Stimulated activated CD8-positive, alpha-beta memory T cell treated with anti-CD3 and anti-CD28 coated beads, Interleukin-7, amount 100 ng/mL, for 48 hours (primary cell): Measurements from ENCODE around the gene USP53.
"Not testable (repeated sequence)": the region's sequence is repeated elsewhere in the genome, so short reads cannot be mapped to it uniquely, and the experiment has no call there.

Experiments used
- DNase-seq, 2 donors: peaks; one replicate each; pipeline ENCODE4 v3.0.0-alpha.2; 2020; ENCODE audit warnings: low read depth in 1 of 2; ENCODE audit errors: extremely low read depth in 1 of 2

Gene USP53

DNA sequence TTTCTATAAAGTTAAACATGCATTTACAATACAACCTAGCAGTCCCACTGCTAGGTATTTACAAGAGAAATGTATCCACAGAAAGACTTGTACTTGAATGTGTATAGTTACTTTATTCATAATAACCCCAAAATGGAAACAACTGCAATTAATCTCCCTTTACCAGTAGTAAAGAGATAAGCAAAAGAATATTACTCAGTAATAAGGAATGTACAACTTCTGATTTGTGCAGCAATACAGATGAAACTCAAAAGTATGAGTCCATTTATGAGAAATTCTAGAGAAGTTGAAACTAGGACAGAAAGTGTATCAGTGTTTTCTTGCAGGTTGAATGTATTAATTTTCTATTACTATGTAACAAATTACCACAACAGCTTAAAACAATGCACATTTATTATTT lies 15.2 kb downstream of the USP53 start:
- DNase-seq, result no peak

- DNase-seq, result no peak
Measured at GRCh38 chr4:119228406-119228805, 15.9 kb downstream of the USP53 start.

DNA sequence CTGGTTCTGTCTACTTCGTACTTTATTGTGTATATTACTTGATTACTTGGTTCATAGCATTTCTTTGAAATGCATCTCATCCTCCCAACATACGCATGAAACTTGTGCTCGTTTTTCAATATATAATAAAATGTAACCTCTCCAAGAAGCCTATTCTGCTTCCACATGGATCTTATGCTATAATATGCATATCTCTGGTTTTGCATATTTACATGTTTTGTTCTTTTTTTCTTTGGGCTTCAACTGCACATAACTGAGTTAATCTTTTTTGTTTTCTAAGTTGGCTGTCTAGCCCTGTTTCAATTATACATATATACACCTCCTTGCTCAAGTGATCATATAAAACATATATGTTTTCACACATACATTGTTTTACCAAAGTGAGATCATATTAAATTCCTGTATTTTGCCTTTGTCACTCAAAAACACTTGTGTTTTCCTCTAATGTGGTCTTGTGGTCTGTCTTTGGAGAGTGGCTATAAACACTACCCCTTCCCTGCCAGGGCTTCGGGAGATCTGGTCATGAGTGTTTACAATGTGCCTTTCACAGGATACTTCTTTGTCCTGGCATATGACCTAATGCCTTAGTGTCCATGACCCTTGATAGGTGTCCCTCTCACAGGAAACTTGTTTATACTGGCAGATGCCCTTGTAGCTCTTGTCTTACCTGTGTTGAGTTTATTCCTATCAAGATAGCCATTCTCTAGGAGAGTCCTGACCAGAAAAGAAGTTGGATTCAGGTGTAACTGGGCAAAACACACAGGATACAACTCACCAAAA lies 17.6 kb downstream of the USP53 start:
- DNase-seq, result no peak

DNA sequence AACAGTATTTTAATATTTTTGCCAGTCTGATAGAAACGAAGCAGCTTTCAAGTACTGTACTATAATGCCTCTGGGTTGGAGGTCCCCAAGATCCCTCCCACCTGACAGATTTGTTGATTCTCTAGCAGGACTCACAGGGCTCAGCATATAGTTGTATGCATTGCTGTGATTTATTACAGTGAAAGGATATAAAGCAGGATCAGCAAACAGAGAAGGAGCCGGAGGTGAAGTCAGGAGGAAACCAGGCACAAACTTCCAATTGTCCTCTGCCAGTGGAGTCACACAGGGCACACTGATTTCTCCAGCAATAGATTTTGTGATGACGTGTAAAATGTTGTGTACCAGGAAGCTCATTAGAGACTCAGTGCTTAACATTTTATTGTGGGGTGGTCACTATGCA lies 19.0 kb downstream of the USP53 start:
- DNase-seq, result no peak

- DNase-seq, result no peak
Measured at GRCh38 chr4:119232286-119232685, 19.8 kb downstream of the USP53 start.

DNA sequence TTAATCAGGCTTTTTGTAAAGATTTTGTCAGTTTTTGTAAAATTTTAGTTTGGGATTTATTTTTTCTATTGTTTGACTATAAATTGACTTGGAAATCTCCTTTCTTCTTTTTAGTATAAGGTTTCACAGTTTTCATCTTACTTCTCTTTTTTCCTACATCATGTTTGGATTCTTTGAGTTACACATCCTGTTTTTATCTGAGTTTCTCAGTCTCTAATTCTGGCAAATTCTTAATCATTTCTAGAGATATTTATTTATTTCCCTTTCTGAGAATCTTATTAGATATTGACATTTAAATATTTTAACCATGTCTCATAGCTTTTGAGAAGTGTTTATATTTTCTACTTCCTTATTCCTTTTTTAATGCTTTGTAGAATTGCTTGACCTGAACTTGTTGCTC lies 20.7 kb downstream of the USP53 start:
- no peak for DNase-seq

GRCh38 chr4:119233750-119234149 lies 21.2 kb downstream of the USP53 start:
- DNase-seq, result no peak

GRCh38 chr4:119237201-119237600 lies 24.7 kb downstream of the USP53 start:
- no peak for DNase-seq

GRCh38 chr4:119237642-119238041 lies 25.1 kb downstream of the USP53 start:
- DNase-seq, result no peak

DNA sequence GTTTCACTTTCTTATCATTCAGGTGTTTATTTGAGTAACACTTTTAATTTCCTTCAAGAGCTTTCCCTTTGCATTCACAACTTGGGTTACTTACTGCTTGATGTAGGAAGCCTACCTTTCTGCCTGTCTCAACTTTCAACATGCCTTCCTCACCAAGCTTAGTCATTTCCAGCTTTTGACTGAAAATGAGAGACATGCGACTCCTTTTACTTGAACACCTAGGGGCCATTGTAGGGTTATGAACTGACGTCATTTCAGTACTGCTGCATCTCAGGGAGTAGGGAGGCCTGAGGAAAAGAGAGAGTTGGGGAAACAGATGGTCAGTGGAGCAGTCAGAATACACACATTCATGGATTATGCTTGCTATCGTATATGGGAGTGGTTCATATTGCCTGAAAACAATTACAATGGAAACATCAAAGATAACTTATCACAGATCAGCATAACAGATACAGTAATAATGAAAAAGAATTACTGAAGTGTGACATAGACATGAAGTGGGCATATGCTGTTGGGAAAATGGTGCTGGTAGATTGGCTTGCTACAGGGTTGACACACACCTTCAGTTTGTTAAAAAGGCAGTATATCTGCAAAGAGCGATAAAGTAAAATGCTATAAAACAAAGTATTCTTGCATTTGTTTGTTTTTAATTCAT lies 25.7 kb downstream of the USP53 start:
- peak in 1 of 2 donors; percentile 17 for DNase-seq

DNA sequence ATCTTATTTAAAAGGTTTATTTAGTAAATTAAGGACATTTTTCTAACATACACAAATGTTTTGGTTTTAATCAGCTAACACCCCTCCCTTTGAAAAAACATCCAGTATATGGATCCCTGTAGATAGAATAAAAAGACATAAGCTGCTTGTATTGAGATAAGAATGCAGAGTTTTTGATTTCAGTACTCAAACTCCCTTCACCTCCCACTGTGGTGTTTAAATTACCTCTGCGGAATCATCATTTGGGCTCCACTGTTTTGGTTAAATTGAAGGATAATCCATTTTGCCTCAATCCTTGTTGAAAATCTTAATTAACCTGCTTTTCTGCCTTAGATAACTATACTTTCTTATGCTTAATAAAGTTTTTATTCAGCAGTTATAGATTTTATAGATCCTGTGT lies 27.6 kb downstream of the USP53 start:
- no peak for DNase-seq

DNA sequence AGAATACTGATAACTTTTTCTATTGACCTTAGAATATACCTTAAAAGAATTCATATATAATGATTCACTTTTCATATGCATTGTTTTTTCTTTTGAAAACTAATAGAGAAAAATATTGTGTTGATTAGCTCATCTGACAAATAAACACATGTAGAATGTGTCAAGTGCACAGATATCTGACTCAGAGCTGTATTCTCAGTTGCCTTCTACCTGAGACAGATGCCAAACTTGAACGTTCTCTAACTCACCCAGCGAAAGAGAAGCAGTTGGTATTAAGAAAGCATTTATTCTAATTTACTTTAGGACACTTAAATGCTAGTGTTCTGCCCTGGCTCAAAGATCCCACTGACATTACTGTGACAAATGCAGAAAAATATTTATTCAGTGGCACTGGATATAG lies 28.1 kb downstream of the USP53 start:
- DNase-seq, result no peak

DNA sequence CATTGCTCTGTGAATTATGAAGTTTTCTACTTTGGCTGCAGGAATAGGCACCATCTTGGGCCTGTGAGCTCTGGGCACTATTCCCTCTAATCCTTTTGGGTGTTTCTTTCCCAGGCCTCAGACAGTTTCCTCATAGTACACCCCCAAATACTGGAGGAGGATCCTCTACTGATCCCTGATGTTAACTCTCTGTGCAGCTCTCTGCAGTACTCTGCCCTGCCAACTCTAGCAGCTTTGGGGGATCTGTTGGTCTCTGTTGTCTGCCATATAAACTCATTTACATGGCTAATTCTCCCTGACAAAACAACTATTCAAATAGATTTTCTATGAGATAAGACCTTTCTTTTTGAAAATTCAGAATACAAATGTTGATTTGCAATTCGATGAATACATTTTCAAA lies 29.9 kb downstream of the USP53 start:
- no peak for DNase-seq

- DNase-seq, result no peak
Measured at GRCh38 chr4:119243868-119244267, 31.4 kb downstream of the USP53 start.

DNA sequence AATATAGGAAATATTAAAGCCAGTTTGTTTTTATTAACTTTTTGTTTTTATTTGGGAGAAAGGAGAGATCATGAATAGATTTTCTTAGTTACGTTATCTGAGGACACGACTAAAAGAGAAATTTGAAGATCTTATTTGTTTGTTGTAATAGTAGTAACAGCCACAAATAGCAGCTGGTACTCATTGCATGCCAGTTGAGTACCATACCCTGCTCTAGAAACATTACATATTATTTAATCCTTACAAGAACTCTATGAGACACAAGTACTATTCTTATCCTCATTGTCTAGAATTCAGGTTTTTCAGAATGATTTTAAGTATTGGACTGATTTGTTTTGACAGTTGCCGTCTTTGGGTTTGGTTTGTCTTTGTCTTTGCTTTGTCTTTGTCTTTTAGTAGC lies 31.8 kb downstream of the USP53 start:
- no peak for DNase-seq

- DNase-seq, result no peak
Measured at GRCh38 chr4:119244832-119245231, 32.3 kb downstream of the USP53 start.

- DNase-seq, result no peak
Measured at GRCh38 chr4:119246177-119246733, 33.7 kb downstream of the USP53 start.

DNA sequence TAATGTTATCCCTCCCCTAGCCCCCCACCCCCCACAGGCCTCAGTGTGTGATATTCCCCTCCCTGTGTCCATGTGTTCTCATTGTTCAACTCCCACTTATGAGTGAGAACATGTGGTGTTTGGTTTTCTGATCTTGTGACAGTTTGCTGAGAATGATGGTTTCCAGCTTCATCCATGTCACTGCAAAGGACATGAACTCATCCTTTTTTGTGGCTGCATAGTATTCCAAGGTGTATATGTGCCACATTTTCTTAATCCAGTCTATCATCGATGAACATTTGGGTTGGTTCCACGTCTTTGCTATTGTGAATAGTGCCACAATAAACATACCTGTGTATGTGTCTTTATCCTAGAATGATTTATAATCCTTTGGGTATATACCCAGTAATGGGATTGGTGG lies 38.5 kb downstream of the USP53 start:
- not testable (repeated sequence) for DNase-seq

DNA sequence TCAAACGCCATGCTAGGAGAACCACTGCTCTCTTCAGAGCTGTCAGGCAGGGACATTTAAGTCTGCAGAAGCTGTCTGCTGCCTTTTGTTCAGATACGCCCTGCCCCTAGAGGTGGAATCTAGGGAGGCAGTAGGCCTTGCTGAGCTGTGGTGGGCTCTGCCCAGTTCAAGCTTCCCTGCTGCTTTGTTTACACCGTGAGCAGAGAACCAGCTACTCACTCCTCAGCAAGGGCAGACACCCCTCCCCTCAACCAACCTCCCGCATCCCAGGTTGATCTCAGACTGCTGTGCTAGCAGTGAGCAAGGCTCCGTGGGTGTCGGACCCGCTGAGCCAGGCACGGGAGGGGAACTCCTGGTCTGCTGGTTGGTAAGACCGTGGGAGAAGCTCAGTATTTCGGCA lies 42.7 kb downstream of the USP53 start:
- DNase-seq, result not testable (repeated sequence)

DNA sequence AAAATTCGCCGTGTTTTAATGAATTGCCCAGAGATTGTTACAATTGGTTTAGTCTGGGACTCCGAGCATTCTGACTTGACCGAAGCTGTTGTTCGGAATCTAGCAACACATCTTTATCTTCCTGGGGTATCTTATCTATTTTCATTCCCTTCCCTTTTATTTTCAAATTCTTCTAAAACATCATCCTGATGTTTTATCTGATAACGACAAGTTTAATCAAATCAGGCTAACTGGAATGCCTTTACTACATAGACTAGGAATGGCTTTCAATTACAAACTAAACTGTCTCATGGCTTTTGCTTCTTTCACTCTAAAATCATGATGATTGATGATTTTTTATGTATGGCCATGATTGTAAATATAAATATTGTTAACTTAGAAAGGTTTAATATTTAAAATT lies 48.0 kb downstream of the USP53 start:
- DNase-seq, result no peak

- DNase-seq, result no peak
Measured at GRCh38 chr4:119261986-119262385, 49.5 kb downstream of the USP53 start.

DNA sequence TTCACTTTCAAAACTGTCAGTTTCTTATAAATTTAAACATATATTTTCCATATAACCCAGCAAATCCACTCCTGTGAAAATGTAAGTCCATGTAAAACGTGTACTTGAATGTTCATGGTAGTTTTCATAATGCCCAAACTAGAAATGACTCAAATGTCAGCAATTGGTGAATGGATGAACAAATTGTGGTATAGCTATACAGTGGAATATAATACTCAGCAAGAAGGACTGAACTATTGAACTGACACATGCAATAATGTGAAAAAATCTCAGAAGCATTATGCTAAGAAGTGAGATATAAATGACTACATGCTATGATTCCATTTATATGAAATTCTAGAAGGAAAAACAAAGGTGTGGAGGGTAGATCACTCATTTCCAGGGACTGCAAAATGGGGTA lies 52.2 kb downstream of the USP53 start:
- DNase-seq, result no peak
